ENCODE results near the gene FAIM2. TPM values are rescaled to one million over a fixed set of nuclear protein-coding genes. Genes with fewer than 3 reads are reported as not detected.
A peak's percentile ranks its signal among the peaks of the same experiment; 100 is the strongest.

FAIM2 gene
- 1 to 10 TPM; 1.2 to 2.3 TPM for total RNA-seq
- long read RNA-seq, full-length matches to known transcripts: 1 of 1 reads
- long read RNA-seq, partial matches to known transcripts: 0 of 1 reads
- long read RNA-seq, other reads (novel, unspliced or antisense): 0 of 1 reads

DNA sequence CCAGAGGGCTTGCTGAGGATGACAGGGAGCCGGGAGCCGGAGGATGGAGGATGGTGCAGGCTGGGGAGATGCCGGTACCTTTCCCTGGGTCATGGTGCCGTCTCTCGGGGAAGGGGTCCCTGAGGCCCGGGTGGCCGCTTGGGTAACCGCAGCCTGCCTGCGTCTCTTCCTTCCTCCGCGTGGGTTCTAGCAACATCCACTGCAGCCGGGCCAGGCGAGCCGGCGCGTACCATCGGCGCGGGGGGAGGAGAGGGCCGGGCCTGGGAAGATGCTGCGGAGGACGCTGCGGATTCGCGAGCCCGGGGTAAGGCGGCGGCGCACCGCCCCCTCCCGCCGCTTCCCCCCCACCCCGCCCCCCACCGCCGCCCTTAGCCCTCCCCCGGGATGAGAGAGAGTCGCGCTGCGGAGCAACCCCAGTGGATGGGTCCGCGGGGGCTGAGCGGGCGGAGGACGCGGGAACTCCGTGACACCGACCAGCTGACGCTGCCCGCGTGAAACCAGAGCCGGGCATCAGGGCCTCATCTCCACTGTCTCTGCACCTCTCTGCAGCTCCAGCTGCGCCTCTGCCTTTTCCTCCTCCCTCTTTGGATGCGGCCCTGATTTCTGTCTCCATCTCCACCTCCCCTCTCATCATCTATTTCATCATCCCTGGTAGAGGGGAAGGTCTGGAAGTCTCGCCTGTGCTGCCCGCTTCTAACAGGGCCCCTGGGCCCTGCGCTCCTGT lies at the start of gene FAIM2:
Gene FAIM2, minus strand, starts transcription at position 201 of the 724 bp plus-strand sequence. Its CDS starts 108 bp downstream, at position 93.
- intact Hi-C loops (cut with DNase I, micrococcal nuclease): no loop called here
- DNase-seq: peak in 1 of 2 donors; percentile 32
- ATAC-seq: no peak

DNA sequence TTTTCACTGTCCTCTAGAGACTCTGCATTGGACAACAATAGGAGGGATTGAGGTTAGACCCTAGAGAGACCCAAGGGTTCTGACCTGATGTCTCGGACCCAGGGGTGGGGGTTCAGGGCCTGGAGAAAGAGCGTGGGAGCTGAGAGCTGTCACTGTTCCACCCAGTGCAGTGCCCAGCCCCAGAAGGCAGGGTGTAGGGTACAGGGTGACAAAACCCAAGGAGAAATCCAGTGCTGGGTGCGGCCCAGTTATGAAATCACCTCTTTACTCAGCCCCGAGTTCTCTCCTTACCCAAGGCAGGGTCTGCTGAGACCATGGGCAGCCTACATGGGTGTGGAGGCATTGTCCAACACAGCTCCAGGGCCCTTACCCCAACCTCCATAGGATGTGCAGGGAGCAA lies 49.5 kb upstream of the FAIM2 start:
- peak; percentile 13 for ATAC-seq
- intact Hi-C loops (cut with DNase I, micrococcal nuclease): no loop called here

GRCh38 chr12:49952391-49953055 lies 48.8 kb upstream of the FAIM2 start:
- intact Hi-C loops (cut with DNase I, micrococcal nuclease): no loop called here
- peak; percentile 58 for ATAC-seq
- DNase-seq: peak in 1 of 2 donors; percentile 9

More for the DNA sequence above, 49.5 kb upstream of the FAIM2 start:
- no peak for DNase-seq

GRCh38 chr12:49951411-49952240 lies 47.9 kb upstream of the FAIM2 start:
- intact Hi-C loops (cut with DNase I, micrococcal nuclease): no loop called here
- peak in 1 of 2 donors; percentile 12 for DNase-seq
- no peak for ATAC-seq

- DNase-seq (peak in 1 of 2 donors; percentile 18), ATAC-seq (no peak)
- intact Hi-C loops (cut with DNase I, micrococcal nuclease): no loop called here
Observed at GRCh38 chr12:49950273-49951251, 46.9 kb upstream of the FAIM2 start, which contains the start of gene AQP2. Gene AQP2 (plus strand): TSS chr12:49950737. CDS start chr12:49950831, 94 bp downstream.

DNA sequence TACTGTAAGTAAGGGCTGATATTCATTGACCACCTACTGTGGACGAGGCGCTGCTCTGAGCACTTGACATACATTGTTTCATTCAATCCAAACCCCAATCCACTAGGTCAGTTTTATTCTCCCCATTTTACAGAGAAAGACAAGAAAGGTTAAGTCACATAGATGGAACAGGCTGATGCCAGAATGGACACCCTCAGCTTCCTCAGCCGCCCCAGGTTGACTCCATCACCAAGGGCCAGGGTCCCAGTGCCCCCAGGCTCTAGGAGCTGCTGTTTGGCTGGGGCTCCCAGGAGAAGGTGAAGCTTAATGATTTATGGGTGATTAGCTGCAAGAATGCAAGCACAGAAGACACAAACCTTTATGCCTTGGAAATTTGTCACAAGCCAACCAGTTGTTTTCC lies 46.2 kb upstream of the FAIM2 start:
- ATAC-seq: no peak
- DNase-seq: peak in 1 of 2 donors; percentile 12
- intact Hi-C loops (cut with DNase I, micrococcal nuclease): loop anchor here in 1 of 2 donors (5.0 kb wide), 1 partner anchor 83 kb away; no protein-coding TSS in a partner anchor

GRCh38 chr12:49948866-49949845 lies 45.5 kb upstream of the FAIM2 start:
- peak in 1 of 2 donors; percentile 23 for DNase-seq
- intact Hi-C loops (cut with DNase I, micrococcal nuclease): loop anchor here in 1 of 2 donors (5.0 kb wide), 1 partner anchor 82 kb away; no protein-coding TSS in a partner anchor
- no peak for ATAC-seq

- ATAC-seq (no peak), DNase-seq (peak in 1 of 2 donors; percentile 23)
- intact Hi-C loops (cut with DNase I, micrococcal nuclease): loop anchor here in 1 of 2 donors (5.0 kb wide), 1 partner anchor 80 kb away; no protein-coding TSS in a partner anchor
Observed at GRCh38 chr12:49947593-49948226, 44.0 kb upstream of the FAIM2 start.

DNA sequence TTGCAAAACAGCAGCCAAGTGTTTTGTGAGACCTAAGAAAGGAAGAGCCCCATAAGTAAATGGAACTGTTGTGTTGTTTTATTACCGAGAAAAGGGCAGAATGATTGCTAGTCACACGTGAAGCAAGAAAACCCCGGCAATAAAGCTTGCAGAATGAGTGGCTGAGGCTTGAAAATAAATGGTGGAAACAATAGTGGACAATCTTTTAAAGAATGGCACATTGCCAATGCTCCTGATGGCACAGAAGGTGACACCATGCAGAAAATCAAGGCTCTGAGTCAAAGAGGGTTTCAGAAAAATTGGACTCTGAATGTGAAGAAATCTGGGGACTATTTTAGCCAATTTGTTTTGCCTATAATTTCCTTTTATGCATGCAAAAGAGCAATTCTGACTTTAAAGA lies 42.8 kb upstream of the FAIM2 start:
- DNase-seq: peak in 1 of 2 donors; percentile 21
- ATAC-seq: peak; percentile 34
- intact Hi-C loops (cut with DNase I, micrococcal nuclease): loop anchor here in 1 of 2 donors (5.0 kb wide), 1 partner anchor 79 kb away; no protein-coding TSS in a partner anchor

DNA sequence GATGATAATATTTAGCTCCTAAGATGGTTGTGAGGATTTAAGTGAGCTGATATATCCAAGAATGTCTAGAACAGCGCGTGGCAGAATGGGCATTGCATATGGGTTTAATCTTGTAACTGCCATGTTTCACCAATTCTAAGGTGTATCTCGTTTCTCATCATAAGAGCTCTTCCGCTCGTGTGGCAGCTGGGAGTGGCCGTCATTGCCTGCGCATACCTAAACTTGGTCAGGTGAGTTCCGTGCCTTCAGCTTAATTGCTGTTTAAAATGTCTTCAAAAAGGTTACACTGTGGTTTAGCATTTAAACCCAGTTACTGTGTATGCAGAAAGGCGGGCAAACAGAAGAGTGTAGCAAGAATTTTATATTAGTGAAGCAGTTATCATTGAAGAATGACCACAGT lies 42.4 kb upstream of the FAIM2 start:
- intact Hi-C loops (cut with DNase I, micrococcal nuclease): loop anchor here in 1 of 2 donors (5.0 kb wide), 1 partner anchor 79 kb away; no protein-coding TSS in a partner anchor
- peak; percentile 76 to 79 for DNase-seq
- ATAC-seq: peak; percentile 70

- ATAC-seq (peak; percentile 79), DNase-seq (peak; percentile 78 to 88)
- intact Hi-C loops (cut with DNase I, micrococcal nuclease): loop anchor here in 1 of 2 donors (5.0 kb wide), 1 partner anchor 78 kb away; no protein-coding TSS in a partner anchor
Observed at GRCh38 chr12:49945394-49946080, 41.8 kb upstream of the FAIM2 start.

GRCh38 chr12:49944718-49945117 lies 41.0 kb upstream of the FAIM2 start:
- intact Hi-C loops (cut with DNase I, micrococcal nuclease): loop anchor here in 1 of 2 donors (5.0 kb wide), 1 partner anchor 77 kb away; no protein-coding TSS in a partner anchor
- DNase-seq (no peak), ATAC-seq (no peak)

DNA sequence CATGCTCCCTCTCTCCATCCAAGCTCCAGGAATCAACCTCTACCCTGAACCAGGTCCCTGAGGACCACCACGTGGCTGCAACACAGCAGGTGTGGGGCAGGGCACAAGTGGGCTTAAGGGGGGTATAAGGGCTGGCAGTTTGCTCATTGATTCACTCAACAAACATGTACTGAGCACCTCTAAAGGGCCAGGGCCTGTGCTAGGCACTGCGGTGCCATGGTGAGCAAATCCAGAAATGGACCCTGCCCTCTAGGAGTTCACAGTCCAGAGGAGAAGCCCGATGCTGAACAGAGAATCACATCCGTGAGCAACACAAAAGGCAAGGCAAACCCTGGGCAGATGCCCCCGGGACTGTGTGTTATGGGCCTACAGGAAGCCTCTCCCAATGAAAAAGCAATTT lies 40.3 kb upstream of the FAIM2 start:
- intact Hi-C loops (cut with DNase I, micrococcal nuclease): no loop called here
- ATAC-seq (no peak), DNase-seq (no peak)

DNA sequence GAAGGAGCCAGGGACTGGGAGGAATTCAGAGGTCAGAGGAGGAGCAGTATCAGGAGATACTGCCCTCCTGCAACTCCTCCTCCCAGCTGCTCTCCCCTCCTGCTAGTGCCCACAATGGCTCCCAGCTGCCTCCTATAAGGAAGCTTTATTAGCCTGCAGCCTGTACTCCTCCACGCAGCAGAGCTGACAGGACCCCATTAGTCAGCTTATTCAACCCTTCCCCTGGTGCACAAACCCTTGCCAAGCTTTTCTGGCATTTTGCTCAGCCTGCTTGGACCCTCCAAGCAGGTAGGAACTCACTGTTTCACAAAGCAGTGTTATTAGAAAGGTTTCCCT lies 39.9 kb upstream of the FAIM2 start:
- ATAC-seq (no peak), DNase-seq (no peak)

GRCh38 chr12:49942921-49943624 lies 39.4 kb upstream of the FAIM2 start:
- ATAC-seq: peak; percentile 81
- peak; percentile 66 to 81 for DNase-seq
- intact Hi-C loops (cut with DNase I, micrococcal nuclease): no loop called here

More for the DNA sequence above, 39.9 kb upstream of the FAIM2 start:
- intact Hi-C loops (cut with DNase I, micrococcal nuclease): no loop called here

All from left colon (tissue), 2 donors.